MCF 10A (cell line): ENCODE results near the gene DPP3. TPM values are rescaled to one million over a fixed set of nuclear protein-coding genes. Genes with fewer than 3 reads are reported as not detected.

Source experiments
- BruUV-seq: library from RNA; stranded (reverse); fragments of 400-500 nt; replicated peaks from 2 replicates; lab custom pipeline; 2021; lab: Mats Ljungman, UMichigan
- CTCF ChIA-PET: fragments of 300-600 bp; sonication (Branson Sonifier 250); formaldehyde crosslinking; extraction: SDS; loops from one replicate; lab custom pipeline; 2021; ENCODE audit warnings: antibody characterized with exemption, inconsistent platforms; lab: Yijun Ruan, JAX
- POLR2A ChIA-PET: fragments of 300-600, 350-650 bp; sonication (Branson Sonifier 250); formaldehyde crosslinking; extraction: SDS; loops from one replicate; lab custom pipeline; 2020; ENCODE audit warnings: antibody characterized with exemption, inconsistent platforms; lab: Yijun Ruan, JAX
- DNase-seq: peaks from one replicate; pipeline ENCODE4 v3.0.0-alpha.2; 2018; ENCODE audit not compliant: unreplicated experiment
- H3K27ac Mint-ChIP-seq: one replicate; pipeline ENCODE4 v1.8.0; 2022; ENCODE audit warnings: mild to moderate bottlenecking, low read depth, mixed read lengths; ENCODE audit not compliant: unreplicated experiment
- H3K27me3 Mint-ChIP-seq: one replicate; pipeline ENCODE4 v1.8.0; 2022; ENCODE audit warnings: mixed read lengths; ENCODE audit not compliant: insufficient read depth, unreplicated experiment
- H3K36me3 Mint-ChIP-seq: one replicate; pipeline ENCODE4 v1.8.0; 2022; ENCODE audit warnings: mild to moderate bottlenecking, moderate library complexity, mixed read lengths; ENCODE audit not compliant: insufficient read depth, unreplicated experiment
- H3K4me1 Mint-ChIP-seq: one replicate; pipeline ENCODE4 v1.8.0; 2022; ENCODE audit warnings: mixed read lengths; ENCODE audit not compliant: insufficient read depth, unreplicated experiment
- H3K4me3 Mint-ChIP-seq: one replicate; pipeline ENCODE4 v1.8.0; 2022; ENCODE audit warnings: mild to moderate bottlenecking, moderate library complexity, mixed read lengths; ENCODE audit not compliant: unreplicated experiment
- H3K9me3 Mint-ChIP-seq: one replicate; pipeline ENCODE4 v1.8.0; 2022; ENCODE audit warnings: mixed read lengths; ENCODE audit not compliant: unreplicated experiment
- CTCF ChIP-seq: fragments of 200-600 bp; IDR thresholded peaks from one replicate; pipeline ENCODE4 v1.8.0; 2022; ENCODE audit warnings: antibody characterized with exemption, mild to moderate bottlenecking; ENCODE audit not compliant: unreplicated experiment
- intact Hi-C: fragments of 100-400 bp; cut with micrococcal nuclease; formaldehyde crosslinking; loops from 2 replicates; pipeline ENCODE4 v1.14.1; 2022
- total RNA-seq: library from RNA; stranded (reverse); gene quantifications from 2 replicates; pipeline ENCODE4 v1.2.3, GENCODE V29; 2022

DPP3 gene
- total RNA-seq, 1 experiment from 2014 or later = 40.9 TPM

- Mint-ChIP-seq H3K36me3 (peaks cover 10% of the 10 kb centered on the region), H3K27me3 (no peaks in the 10 kb centered on the region), H3K9me3 (no peaks in the 10 kb centered on the region), H3K4me3 (peak overlapping the region; percentile 75), H3K27ac (peak overlapping the region; percentile 5), H3K4me1 (no peaks in the 10 kb centered on the region)
- peak; percentile 25 for DNase-seq
- peak; percentile 22 for TF ChIP-seq CTCF
- ChIA-PET POLR2A (interaction anchor here (0.7 to 5.3 kb wide), 9 partner anchors 9 to 149 kb away, joined by 3 to 65 read pairs (median 4); partner anchors contain the start of genes BBS1, DPP3, MRPL11 and RBM14), CTCF (interaction anchor here (1.0 to 1.5 kb wide), 2 partner anchors 28 to 37 kb away, joined by 3 to 6 read pairs; partner anchors contain the start of gene MRPL11)
- no TSS peak for BruUV-seq
- intact Hi-C loops = no loop called here
These were observed 13.1 kb upstream of the DPP3 start for GRCh38 chr11:66467034-66467659.

GRCh38 chr11:66467756-66468155 lies 12.5 kb upstream of the DPP3 start:
- H3K36me3 Mint-ChIP-seq = peaks cover 16% of the 10 kb centered on the region
- no peak for TF ChIP-seq CTCF
- ChIA-PET POLR2A (interaction anchor here (1.0 to 5.3 kb wide), 4 partner anchors 8 to 43 kb away, joined by 3 to 65 read pairs (median 6); partner anchors contain the start of genes BBS1, DPP3 and MRPL11), CTCF (interaction anchor here (0.6 to 0.7 kb wide), 2 partner anchors 119 to 135 kb away, joined by 3 to 5 read pairs; no protein-coding TSS in a partner anchor)
- no peaks in the 10 kb centered on the region for H3K9me3 Mint-ChIP-seq
- H3K4me3 Mint-ChIP-seq = peak overlapping the region; percentile 75
- no TSS peak for BruUV-seq
- H3K27me3 Mint-ChIP-seq = no peaks in the 10 kb centered on the region
- H3K4me1 Mint-ChIP-seq = no peaks in the 10 kb centered on the region
- intact Hi-C loops = no loop called here
- no peak for DNase-seq
- H3K27ac Mint-ChIP-seq = peak overlapping the region; percentile 5

- CTCF ChIA-PET = interaction anchor here (0.6 to 1.4 kb wide), 6 partner anchors 10 to 239 kb away, joined by 3 to 9 read pairs (median 4); no protein-coding TSS in a partner anchor
- no peak for DNase-seq
- TF ChIP-seq CTCF = no peak
- intact Hi-C loops = no loop called here
- no peaks in the 10 kb centered on the region for H3K4me1 Mint-ChIP-seq
- POLR2A ChIA-PET = interaction anchor here (1.3 to 5.3 kb wide), 2 partner anchors 11 to 30 kb away, joined by 4 to 65 read pairs; partner anchors contain the start of genes DPP3 and MRPL11
- H3K9me3 Mint-ChIP-seq = no peaks in the 10 kb centered on the region
- peaks cover 18% of the 10 kb centered on the region for H3K36me3 Mint-ChIP-seq
- BruUV-seq = no TSS peak
- H3K4me3 Mint-ChIP-seq = peak overlapping the region; percentile 62
- H3K27ac Mint-ChIP-seq = peak overlapping the region; percentile 77
- no peaks in the 10 kb centered on the region for H3K27me3 Mint-ChIP-seq
These were observed 11.5 kb upstream of the DPP3 start for GRCh38 chr11:66468691-66469090.

GRCh38 chr11:66469441-66469840 lies 10.8 kb upstream of the DPP3 start:
- Mint-ChIP-seq H3K36me3 (peaks cover 18% of the 10 kb centered on the region), H3K27ac (peak overlapping the region; percentile 77), H3K4me1 (no peaks in the 10 kb centered on the region), H3K4me3 (peak overlapping the region; percentile 29), H3K9me3 (no peaks in the 10 kb centered on the region), H3K27me3 (no peaks in the 10 kb centered on the region)
- DNase-seq = no peak
- no TSS peak for BruUV-seq
- ChIA-PET CTCF (interaction anchor here (0.6 to 1.4 kb wide), 5 partner anchors 9 to 673 kb away, joined by 3 to 9 read pairs (median 5); no protein-coding TSS in a partner anchor), POLR2A (interaction anchor here (1.3 to 5.3 kb wide), 2 partner anchors 10 to 31 kb away, joined by 4 to 65 read pairs; partner anchors contain the start of genes DPP3 and MRPL11)
- no peak for TF ChIP-seq CTCF
- intact Hi-C loops = no loop called here
